Activated gamma-delta T cell treated with Interleukin-2 at 50 U/mL for 16 hours (primary cell): Measurements from ENCODE around the gene GALNT16.
A peak's percentile ranks its signal among the peaks of the same experiment; 100 is the strongest.
"Not testable (repeated sequence)": the region's sequence is repeated elsewhere in the genome, so short reads cannot be mapped to it uniquely, and the experiment has no call there.

ENCODE experiments used
- DNase-seq: peaks from one replicate; pipeline ENCODE4 v3.0.0-alpha.2; 2020

Gene GALNT16

DNA sequence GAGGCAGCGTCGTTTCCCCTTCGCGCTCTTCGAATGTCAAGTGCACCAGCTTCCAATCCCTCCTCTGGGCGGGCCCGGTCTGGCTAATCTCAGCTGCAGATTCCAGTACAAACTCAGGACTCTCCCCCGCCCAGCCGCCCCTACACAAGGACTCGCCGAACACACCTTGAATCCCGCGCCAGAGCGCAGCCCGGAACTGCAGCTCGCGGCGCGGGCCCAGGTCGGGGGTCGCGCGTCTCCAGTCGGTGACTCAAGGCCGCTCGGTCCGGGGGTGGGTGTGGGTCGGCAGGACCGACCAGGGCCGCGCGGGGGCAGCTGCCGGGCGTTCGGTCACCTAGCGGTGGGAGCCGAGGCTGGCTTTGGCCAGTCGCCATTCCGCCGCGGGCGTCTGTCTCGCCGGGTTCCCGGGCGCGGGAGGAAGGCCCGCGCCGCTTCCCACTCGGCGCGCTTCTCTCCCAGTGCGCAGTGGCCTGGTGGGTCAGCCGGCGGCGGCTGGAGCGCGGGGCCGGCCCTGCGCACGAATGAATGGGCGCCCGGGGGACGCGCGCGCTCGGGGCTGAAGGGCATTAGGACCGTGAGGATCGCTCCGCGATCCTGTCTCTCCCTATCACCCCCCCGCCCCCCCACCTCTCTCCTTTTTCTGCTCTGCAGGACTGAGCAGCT lies at the start of gene GALNT16:
GALNT16 (plus strand) TSS at position 632 of the 663 bp plus-strand sequence. CDS start 133 bp downstream, outside the sequence.
- no peak for DNase-seq

DNA sequence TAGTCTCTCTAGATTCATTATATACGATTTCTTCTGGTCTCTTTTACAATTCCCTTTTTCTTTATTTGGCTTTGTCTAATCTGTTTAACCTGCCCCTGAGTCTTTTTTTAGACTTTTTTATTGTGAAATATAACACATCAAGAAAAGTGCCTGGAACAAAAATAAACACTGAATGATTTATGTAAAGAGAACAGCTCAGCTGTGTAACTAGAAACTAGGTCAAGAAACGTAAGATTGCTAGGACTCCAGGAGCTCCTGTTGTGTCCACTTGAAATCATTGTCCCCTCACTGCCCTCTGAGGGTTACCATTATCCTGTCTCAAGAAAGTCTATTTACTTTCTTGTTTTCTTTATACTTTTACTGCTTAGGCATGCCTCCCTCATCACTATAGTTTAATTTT lies 45.6 kb upstream of the GALNT16 start:
- DNase-seq, result no peak

DNA sequence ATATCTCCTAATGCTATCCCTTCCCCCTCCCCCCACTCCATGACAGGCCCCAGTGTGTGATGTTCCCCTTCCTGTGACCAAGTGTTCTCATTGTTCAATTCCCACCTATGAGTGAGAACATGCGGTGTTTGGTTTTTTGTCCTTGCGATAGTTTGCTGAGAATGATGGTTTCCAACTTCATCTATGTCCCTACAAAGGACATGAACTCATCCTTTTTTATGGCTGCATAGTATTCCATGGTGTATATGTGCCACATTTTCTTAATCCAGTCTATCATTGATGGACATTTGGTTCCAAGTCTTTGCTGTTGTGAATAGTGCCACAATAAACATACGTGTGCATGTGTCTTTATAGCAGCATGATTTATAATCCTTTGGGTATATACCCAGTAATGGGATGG lies 42.3 kb upstream of the GALNT16 start:
- not testable (repeated sequence) for DNase-seq

DNA sequence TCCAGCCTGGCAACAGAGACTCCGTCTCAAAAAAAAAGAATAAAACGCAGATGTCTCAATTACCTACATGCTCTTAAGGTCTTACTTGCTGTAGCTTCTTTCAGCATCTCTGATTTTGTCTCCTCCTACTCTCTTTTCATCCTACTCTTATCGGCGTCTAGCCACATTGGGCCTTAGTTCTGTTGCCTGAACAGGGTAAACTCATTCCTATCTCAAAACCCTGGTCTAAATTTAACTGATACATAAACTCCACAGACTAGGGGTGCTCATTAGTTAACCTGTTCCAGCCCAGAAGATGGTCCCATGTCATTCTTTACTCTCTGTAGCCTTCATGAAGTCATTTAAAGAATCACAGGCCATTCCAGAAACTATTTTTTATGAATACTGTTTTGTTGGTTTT lies 35.0 kb upstream of the GALNT16 start:
- DNase-seq, result no peak

DNA sequence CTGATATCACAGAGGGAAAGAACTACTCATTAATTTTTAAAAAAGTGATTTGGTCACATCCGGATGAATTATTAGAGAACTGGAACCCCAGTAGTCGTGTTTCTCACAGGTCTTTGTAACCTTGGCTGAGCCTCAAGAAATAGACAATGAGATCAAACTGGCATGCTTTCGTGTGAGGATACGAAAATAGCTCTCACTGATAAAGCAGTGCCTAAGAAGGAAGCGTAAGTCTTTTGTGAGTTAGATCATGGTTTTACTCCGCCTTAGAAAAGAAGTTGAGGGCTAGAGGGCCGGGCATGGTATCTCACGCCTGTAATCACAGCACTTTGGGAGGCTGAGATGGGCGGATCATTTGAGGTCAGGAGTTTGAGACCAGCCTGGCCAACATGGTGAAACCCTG lies 33.8 kb upstream of the GALNT16 start:
- no peak for DNase-seq

DNA sequence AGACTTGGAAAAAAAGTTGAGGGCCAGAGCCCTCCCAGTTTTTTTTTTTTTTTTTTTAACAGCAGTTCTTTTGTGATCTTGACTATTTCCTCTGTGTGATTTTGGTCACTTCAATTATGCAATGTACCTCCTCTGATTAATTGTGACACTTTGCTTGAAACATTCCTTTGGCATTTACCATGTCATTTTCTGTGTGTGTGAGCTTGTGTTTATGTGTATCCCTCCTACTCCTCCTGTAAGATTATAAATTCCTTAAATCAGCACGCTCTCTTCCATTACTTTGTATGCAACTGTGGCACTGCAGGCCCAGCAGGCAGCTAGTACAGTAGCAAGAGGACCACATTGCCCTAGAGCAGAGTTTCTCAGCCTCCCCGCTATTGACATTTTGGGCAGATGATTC lies 33.2 kb upstream of the GALNT16 start:
- DNase-seq, result no peak

DNA sequence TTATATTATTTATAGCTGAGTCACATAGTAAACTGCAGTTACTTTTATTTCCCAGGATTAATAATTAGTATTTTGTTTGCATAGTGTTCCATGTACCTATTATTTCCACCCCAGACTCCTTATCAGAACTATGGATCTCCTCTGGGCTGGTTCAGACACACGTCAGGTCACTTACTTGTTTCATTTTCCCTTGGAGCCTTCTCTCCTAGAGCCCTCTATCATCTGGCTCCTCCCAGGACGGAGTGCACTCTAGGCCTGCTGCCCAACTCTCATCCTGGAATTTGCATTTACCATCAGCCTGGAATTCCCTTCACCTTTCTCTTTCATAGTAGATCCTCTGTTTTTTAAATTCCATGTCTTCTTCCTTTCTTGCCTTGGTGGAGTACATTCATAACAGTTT lies 28.5 kb upstream of the GALNT16 start:
- DNase-seq, result no peak

DNA sequence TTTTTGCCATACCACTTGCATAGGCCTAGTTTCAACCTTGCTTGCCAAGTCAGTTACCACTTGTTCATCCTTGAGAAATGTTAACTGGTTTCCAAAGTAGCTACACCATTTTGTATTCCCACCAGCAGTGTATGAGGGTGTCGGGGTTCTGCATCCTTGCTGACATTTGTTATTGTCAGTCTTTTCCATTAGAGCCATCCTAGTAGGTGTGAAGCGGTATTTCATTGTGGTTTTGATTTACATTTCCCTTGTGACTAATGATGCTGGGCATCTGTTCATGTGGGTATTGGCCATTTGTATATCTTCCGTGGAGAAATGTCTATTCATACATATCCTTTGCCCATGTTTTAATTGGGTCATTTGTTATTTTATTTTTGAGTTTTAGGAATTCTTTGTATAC lies 27.6 kb upstream of the GALNT16 start:
- no peak for DNase-seq

DNA sequence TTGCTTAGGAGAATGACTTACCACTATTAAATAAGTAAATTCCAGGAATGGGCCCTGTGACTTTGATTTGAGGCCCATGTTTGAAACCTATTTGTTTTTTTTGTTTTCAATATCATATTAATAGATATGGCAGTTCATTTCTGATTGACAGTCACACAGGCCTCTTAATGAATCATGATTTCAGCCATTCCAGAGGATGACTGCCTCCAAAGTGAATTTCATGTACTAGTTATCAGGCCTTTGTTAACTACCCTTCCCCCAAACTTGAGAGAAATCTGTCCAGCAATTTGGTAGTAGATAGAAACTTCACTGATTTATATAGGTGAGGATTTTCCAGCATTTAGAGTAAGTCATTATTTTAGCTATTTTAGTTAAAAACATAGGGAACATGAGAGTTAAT lies 25.9 kb upstream of the GALNT16 start:
- no peak for DNase-seq

DNA sequence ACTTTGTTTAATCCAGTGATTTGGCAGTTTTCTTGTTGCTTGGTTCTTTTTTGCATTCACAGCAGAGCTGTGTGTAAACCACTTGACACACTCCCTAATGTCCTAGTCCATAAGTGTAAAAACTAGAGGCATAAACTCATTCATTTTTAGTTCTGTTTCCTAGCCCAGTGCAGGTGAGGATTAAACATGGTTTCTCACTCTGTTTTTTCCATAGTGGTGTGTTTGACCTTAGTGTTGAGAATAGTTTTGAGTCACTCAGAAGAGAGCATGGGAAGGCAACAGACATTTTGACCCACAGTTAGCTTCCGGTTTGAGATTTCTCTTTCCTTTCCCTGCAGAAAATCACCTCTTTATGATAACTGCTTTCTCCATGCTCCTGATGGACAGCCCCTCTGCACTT lies 24.2 kb upstream of the GALNT16 start:
- no peak for DNase-seq

DNA sequence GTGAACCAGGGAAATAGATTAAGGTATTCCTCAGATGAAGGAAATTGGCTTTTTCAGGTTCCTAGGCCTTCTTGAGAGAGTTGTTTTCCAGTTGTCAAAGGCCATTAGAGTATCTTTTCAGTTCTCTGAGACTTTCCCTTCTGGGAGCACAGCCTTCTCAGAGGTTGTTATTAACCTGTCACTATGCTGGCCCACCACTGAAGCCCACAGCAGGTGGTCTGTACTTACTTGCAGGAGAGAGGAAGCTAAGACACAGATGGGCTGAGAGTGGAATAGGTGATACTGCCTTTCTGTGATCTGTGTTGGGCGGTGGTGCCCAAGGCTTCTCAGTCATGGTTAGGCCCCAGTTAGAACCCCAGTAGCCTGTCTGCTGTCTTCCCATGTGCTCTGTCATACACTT lies 22.8 kb upstream of the GALNT16 start:
- no peak for DNase-seq

DNA sequence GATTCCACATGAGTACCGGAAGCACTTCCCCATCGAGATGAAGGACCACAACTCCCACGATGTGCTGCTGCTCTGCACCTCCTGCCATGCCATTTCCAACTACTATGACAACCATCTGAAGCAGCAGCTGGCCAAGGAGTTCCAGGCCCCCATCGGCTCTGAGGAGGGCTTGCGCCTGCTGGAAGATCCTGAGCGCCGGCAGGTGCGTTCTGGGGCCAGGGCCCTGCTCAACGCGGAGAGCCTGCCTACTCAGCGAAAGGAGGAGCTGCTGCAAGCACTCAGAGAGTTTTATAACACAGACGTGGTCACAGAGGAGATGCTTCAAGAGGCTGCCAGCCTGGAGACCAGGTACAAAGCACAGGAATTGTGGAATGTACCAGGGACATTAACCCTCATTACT lies 22.4 kb upstream of the GALNT16 start:
- no peak for DNase-seq

DNA sequence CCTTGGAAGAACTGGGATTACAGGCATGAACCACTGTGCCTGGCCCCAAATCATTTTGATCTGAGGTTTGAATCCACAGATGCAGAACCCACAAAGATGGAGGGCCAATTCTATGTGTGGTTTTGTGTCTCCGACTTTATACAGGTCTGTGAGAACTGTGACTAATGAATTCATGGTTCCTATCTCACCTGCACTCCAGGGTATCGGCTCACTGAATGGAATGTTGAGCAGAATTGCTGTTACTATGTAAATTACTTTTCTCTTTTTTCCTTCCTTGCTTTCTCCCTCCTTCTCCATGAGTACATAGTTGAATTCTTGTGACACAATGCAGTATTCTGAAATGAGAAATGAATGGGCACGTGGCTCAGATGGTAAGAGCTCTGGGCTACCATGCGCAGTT lies 21.1 kb upstream of the GALNT16 start:
- no peak for DNase-seq

DNA sequence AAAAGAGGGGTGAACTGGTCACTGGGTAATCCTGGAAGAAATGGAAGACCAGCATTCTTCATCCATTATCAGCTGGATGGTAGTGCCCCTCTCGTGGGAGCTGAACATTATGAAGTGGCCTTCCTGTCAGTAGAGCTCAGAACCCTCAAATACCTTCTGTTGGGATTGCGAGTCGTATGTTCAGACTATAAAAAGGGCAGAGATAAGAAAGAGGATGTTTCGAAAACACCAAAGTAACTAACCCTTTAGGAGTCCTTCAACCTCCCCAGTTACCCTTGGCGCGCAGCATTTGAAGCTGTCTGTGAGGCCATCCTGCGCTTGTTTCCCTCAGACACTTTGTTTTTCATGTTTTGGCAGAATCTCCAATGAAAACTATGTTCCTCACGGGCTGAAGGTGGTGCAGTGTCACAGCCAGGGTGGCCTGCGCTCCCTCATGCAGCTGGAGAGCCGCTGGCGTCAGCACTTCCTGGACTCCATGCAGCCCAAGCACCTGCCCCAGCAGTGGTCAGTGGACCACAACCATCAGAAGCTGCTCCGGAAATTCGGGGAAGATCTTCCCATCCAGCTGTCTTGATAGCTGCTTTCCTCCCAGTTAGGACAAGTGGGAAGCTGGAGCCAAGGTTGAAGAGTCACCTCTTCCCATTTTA lies 19.3 kb upstream of the GALNT16 start:
- DNase-seq, result no peak

DNA sequence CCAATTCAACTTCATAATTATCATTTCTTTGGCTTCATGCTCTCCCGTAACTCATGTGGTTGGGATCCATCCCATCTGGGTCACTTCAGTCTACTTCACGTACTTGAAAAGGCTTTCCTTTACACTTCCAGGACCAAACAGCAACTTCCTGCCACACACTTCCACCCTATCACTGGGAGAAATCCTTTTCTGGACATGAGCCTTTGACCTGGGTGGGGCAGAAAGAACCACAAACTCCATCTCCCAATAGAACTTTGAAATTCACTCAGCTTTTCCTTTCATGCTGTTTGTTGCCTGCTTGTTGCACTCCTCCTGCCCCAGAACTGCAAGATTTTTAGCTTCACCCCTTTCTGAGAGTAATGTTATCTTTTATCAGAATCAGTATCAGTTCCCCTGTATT lies 18.4 kb upstream of the GALNT16 start:
- DNase-seq, result no peak

DNA sequence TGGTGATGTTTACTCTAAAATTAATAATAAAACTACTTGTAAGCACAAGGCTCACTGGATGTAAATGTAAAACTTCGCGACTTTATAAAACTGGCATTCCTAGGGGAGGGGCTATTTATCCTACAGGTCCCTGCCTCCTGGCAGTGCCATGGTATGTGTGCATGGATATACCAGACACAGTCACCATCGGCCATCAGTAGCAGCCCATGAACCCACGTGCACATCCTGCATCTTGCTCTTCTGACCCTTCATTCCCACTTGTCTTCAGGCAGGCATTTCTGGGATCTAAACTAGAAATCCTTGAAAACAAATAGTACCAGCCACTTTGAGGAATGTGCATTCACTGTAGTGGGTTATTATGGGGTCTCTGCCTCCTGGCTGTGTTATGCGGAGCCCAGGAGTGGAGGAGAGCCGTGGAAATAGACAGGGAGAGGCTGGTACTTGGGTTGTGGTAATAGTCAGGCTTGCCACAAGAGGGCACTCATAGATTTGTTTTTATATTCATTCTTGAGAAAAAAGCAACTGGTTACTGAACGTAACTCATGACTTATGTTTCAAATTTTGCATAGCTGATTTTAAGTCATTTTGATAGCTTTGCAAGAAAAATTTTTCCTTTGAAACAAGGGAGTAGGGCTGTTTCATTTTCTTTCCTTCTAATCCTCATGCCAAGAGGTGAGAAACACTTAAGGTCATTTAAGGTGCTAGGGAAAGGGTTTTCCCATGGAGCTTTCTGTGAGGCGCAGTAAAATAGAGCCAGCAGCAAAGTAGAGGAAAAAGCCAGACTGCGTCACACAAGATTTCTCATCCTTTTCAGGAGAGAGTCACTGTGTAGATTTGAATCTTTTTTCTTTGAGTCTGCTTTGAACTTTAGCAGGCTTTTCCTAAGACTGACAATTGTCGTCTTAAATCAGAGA lies 17.4 kb upstream of the GALNT16 start:
- DNase-seq, result peak; percentile 44

DNA sequence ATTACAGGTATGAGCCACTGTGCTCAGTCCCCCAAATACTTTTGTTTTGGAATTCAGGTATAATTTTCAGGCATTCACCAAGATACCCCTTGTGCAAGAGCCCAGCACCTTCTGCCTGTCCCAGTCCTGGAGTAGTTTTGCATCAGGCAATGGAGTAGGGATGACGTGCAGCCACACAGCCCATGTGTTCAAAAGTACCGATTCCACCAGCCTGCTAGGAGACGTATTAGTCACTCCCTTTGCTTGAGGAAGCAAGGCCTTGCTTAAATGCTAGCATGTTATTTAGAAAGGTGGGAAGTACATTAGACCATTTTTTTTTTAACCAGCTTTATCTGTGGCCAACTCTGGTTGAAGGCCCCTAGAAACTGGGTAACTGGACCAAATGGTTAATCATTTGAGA lies 15.0 kb upstream of the GALNT16 start:
- DNase-seq, result no peak

DNA sequence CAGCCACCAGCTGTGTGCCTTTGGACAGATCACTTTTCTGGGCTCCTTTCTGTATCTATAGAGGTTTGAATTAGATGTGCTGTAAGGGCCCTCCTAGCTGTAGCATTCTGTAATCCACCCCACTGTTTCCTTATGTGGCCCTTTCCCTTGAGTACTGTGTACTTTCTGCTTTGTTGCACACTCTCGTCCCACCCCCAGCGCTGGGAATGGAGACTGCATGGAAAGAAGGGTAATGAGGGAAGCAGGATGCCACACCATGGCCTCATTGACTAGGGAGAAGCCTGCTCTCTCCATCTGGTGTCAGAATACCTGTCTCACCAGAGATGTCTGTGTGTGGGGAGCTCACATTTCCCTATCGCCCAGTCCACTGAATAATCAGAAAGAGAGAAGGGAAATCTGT lies 13.6 kb upstream of the GALNT16 start:
- DNase-seq, result no peak

DNA sequence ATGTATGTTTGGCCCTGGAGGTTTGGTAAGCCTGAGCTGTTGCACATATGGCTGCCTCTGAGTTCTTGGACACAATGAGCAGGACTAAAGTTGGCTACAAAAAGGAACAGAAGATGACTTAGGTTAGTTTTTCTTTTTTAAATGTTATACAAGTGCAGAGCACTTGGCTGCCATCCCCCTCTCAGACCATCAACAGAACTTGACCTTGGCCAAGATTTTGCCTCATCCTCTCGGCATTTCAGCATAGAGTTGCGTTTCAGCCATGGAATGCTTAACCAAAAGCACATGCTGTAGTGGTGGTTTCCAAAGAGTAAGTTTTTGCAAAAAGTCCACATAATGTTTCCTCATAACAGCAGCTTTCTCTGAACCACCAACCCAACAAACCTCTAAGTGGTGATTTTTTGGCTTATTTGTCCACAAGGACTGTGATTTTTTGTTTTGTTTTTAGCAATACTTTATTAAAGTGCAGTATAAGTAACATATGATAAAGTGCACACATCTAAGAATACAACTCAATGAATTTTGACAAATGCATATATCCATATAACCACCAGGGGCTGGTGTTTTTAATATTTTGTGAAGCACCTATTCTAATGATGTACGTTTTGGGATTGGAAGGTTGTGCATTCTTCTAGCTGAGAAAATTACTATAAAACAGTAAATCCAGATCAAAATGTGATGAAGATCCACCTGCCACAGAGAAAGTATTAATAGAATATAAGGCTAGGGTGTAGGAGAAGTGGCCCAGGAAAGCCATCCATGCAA lies 12.1 kb upstream of the GALNT16 start:
- no peak for DNase-seq

DNA sequence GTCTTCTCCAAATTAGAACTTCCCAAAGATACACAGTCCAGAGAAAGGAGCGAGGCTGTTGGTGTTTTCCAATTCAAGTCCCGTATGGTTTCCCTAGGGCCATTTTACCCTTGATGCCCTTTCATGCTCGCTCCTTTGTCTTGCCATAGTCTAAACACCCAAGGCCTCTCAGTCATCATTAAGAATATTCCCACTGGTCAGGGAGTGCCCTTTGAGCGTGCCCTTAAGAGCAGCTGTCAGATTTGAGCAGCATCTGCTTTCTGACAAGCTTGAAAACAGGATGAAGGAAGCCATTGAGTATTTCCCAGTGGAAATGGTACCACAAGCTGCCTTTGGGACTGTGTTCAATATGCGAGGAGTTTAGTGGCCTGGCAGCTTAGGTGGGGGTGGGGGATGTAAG lies 10.4 kb upstream of the GALNT16 start:
- DNase-seq, result no peak

DNA sequence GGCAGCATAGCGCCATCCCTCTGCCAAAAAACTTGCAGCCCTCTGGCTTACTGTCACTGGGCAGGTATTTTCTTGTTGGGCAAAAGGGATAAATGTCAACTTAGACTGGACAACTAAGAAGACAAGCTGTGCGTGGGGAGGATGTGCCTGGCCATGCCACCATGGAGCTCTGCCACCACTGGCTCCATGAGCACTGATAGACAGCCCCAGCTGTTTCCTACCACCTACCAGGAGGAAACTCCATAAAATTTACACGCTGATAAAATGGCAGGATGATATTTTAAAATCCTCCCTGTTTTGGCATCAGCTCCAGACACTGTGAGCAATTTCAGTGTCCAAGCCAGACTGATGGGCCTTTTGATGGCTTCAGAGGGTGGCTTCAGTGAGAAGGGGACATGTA lies 7.1 kb upstream of the GALNT16 start:
- DNase-seq, result no peak

DNA sequence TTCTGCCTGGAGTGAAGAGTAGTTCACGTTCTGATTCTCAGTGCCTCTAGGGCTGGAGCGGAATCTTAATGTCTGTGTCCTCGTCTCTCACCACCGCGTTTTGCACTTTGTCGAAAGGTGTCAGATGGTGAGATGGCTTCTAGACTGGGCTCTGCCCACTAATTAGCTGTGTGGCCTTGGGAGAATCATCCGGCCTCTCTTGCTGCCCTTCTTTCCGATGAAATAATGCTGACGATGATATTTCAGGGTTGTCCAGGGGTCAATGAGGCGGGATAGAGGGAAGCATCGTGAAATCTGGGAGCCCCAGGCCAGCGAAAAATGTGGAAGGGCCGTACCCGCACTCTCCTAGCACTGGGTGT lies 811 bp upstream of the GALNT16 start:
- no peak for DNase-seq

DNA sequence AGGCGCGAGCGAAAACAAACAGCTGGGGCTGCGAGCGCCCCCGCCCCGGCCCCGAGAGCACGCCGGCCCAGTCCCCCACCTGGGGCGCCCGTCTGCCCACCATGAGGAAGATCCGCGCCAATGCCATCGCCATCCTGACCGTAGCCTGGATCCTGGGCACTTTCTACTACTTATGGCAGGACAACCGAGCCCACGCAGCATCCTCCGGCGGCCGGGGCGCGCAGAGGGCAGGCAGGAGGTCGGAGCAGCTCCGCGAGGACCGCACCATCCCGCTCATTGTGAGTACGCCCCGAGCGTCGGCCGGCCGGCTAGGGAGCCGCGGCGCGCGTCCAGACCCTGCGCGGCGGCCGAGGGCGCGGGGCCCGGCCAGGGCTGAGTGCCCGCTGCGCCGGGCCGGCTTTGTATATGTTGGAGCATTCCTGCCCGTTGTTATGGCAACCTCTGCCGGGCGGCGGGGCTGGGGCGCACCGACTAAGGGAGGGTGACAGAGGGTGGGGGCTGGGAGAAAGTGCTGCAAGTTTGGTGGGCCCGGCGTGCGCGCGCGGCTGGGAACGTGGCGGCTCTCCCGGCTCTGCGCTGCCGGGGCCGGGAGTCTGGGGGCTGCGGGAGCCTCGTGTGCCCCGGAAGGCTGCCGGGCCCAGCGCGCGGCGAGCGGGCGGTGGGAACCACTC lies 367 bp downstream of the GALNT16 start:
- DNase-seq, result no peak
